ENCODE results near the gene CLEC20A. TPM values are rescaled to one million over a fixed set of nuclear protein-coding genes. Genes with fewer than 3 reads are reported as not detected.
A peak's percentile ranks its signal among the peaks of the same experiment; 100 is the strongest.

CLEC20A gene
- total RNA-seq (2014; rRNA removed; shearing (Covaris generic)) (not detected in 2 replicates), polyA plus RNA-seq (2016; fragmentation: Nextera tagmentation; extraction: Ambion mirVana) (not detected in 2 replicates)
- long read RNA-seq, result 0 reads

GRCh38 chr1:178496410-178497135, at the start of gene CLEC20A:
CLEC20A (minus strand) TSS chr1:178496964; CDS start chr1:178496939, 25 bp downstream.
- Histone ChIP-seq H3K36me3 (ENCODE audit: insufficient read depth) (no peaks in the 10 kb centered on the region), H3K79me2 (replicated peaks; ENCODE audit: insufficient read depth) (no peaks in the 10 kb centered on the region), H3K27ac (ENCODE audit: low read depth) (no peak within 1 kb of the TSS), H3K27me3 (ENCODE audit: insufficient read depth) (no peaks in the 10 kb centered on the region), H3K4me3 (no peak within 1 kb of the TSS), H3K4me1 (ENCODE audit: insufficient read depth) (no peaks in the 10 kb centered on the region; the same call in 1 of the 2 replicates), H3F3A (replicated peaks; ENCODE audit: low read depth) (no peaks in the 10 kb centered on the region; the same call in 1 of the 2 replicates), H3K9me2 (ENCODE audit: insufficient read depth) (no peaks in the 10 kb centered on the region; the same call in 1 of the 2 replicates), H3K4me2 (no peak within 1 kb of the TSS), H4K20me1 (replicated peaks; ENCODE audit: insufficient read depth) (no peaks in the 10 kb centered on the region), H2AFZ (0 out of 2 replicates have a peak within 1 kb of the TSS, but pooled peaks have one; percentile 38)
- Mint-ChIP-seq H3K9me3 (no peaks in the 10 kb centered on the region; the same call in 1 of the 3 replicates), H3K27ac (no peak within 1 kb of the TSS), H3K4me3 (no peak within 1 kb of the TSS), H3K4me1 (peaks cover 16% of the 10 kb centered on the region), H3K27me3 (ENCODE audit: insufficient read depth, low read depth, poor library complexity) (peaks cover 2% of the 10 kb centered on the region), H3K36me3 (ENCODE audit: low read depth) (no peaks in the 10 kb centered on the region)
- DNase-seq (ENCODE audit: low spot score) (no peak), ATAC-seq (no peak)
- TF ChIP-seq EZH2 (IDR thresholded peaks at IDR 0.05; ENCODE audit: low read depth, unreplicated experiment) (no peak), CREB1 (CRISPR knock-in tag; IDR thresholded peaks at IDR 0.05; ENCODE audit: low read depth) (no peak), POLR2AphosphoS5 (IDR thresholded peaks at IDR 0.05; ENCODE audit: low read depth) (no peak), ZNF114 (CRISPR knock-in tag; IDR thresholded peaks at IDR 0.05) (no peak), ZNF331 (CRISPR knock-in tag; IDR thresholded peaks at IDR 0.05; ENCODE audit: low read depth) (no peak), CTCF (conservative IDR thresholded peaks at IDR 0.05; ENCODE audit: low read depth in 2 of 2) (no peak), ETS1 (IDR thresholded peaks at IDR 0.05) (no peak), JUNB (IDR thresholded peaks at IDR 0.05; ENCODE audit: unreplicated experiment) (no peak), STAT1 (IDR thresholded peaks at IDR 0.05; ENCODE audit: unreplicated experiment) (no peak), NANOG (IDR thresholded peaks at IDR 0.05; ENCODE audit: borderline replicate concordance) (no peak), REST (IDR thresholded peaks at IDR 0.05; ENCODE audit: unreplicated experiment) (no peak), EZH2phosphoT487 (IDR thresholded peaks at IDR 0.05; ENCODE audit: unreplicated experiment) (no peak), ZNF462 (CRISPR knock-in tag; IDR thresholded peaks at IDR 0.05) (no peak)

All from GM23338 (cell line).